CD14-positive monocyte (primary cell): Measurements from ENCODE around the gene PAK5. TPM values are rescaled to one million over a fixed set of nuclear protein-coding genes. Genes with fewer than 3 reads are reported as not detected.

Experiments used
- DNase-seq, 3 donors: peaks; one replicate each; pipeline ENCODE4 v3.0.0-alpha.2; 2011 to 2022
- H2AFZ ChIP-seq: 2 replicates; pipeline ENCODE4 v1.6.0; 2012; ENCODE audit warnings: mild to moderate bottlenecking, low read depth, low read length, inconsistent platforms; ENCODE audit not compliant: insufficient read depth, poor library complexity, severe bottlenecking
- H3K27ac ChIP-seq, 2 donors: 1 replicate in 1 of 2; 2 replicates in 1 of 2; pipeline ENCODE4 v1.5.1; 2012 to 2013; ENCODE audit warnings: low read length in 2 of 2, control low read depth in 1 of 2, inconsistent platforms in 1 of 2, low read depth in 1 of 2, mild to moderate bottlenecking in 1 of 2
- H3K27me3 ChIP-seq, 2 donors: one replicate each; pipeline versions ENCODE4 v1.6.0 to v1.6.1; 2011 to 2013; ENCODE audit warnings: low read length in 2 of 2; ENCODE audit not compliant: control insufficient read depth in 2 of 2, insufficient read depth in 2 of 2
- H3K36me3 ChIP-seq, 2 donors: replicated peaks in 1 of 2; 1 replicate in 1 of 2; 2 replicates in 1 of 2; pipeline versions ENCODE4 v1.5.1 to v1.6.1; 2012 to 2013; ENCODE audit warnings: low read length in 2 of 2, control low read depth in 1 of 2, inconsistent platforms in 1 of 2, mild to moderate bottlenecking in 1 of 2; ENCODE audit not compliant: insufficient read depth in 2 of 2, control insufficient read depth in 1 of 2
- H3K4me1 ChIP-seq, 2 donors: 1 replicate in 1 of 2; 2 replicates in 1 of 2; pipeline versions ENCODE4 v1.5.1 to v1.6.1; 2012 to 2013; ENCODE audit warnings: low read length in 2 of 2, control low read depth in 1 of 2, inconsistent platforms in 1 of 2, mild to moderate bottlenecking in 1 of 2, moderate library complexity in 1 of 2; ENCODE audit not compliant: insufficient read depth in 2 of 2, control insufficient read depth in 1 of 2
- H3K4me2 ChIP-seq: replicated peaks from 2 replicates; pipeline ENCODE3; 2012; ENCODE audit warnings: low read length, moderate library complexity, mild to moderate bottlenecking; ENCODE audit not compliant: poor library complexity, severe bottlenecking; ENCODE audit errors: extremely low read depth
- H3K4me3 ChIP-seq, 3 experiments: fragments of 200-600 bp in 1 of 3; sonication (generic) in 1 of 3; replicated peaks in 1 of 3; 1 replicate in 2 of 3; 2 replicates in 1 of 3; pipeline ENCODE4 v1.5.1; 2011 to 2013; ENCODE audit warnings: low read length in 3 of 3, mild to moderate bottlenecking in 3 of 3, control low read depth in 2 of 3, low read depth in 2 of 3, inconsistent platforms in 1 of 3, moderate library complexity in 1 of 3
- H3K79me2 ChIP-seq: 2 replicates; pipeline ENCODE4 v1.6.0; 2012; ENCODE audit warnings: mild to moderate bottlenecking, control low read depth, inconsistent platforms, low read length, moderate library complexity; ENCODE audit not compliant: insufficient read depth
- H3K9ac ChIP-seq: 2 replicates; pipeline ENCODE4 v1.6.0; 2017; ENCODE audit warnings: low read length, mild to moderate bottlenecking; ENCODE audit not compliant: insufficient read depth, poor library complexity, severe bottlenecking
- H3K9me3 ChIP-seq, 2 donors: replicated peaks in 1 of 2; 1 replicate in 1 of 2; 2 replicates in 1 of 2; pipeline versions ENCODE4 v1.5.1 to v1.6.1; 2012 to 2013; ENCODE audit warnings: low read length in 2 of 2, control low read depth in 1 of 2; ENCODE audit not compliant: control insufficient read depth in 1 of 2, insufficient read depth in 1 of 2
- H4K20me1 ChIP-seq: 2 replicates; pipeline ENCODE4 v1.6.0; 2012; ENCODE audit warnings: mild to moderate bottlenecking, low read length, control low read depth, moderate library complexity; ENCODE audit not compliant: insufficient read depth
- H3K27ac Mint-ChIP-seq, 7 donors: one replicate each; pipeline ENCODE4 v1.8.0; 2020; ENCODE audit warnings: mild to moderate bottlenecking in 7 of 7, mixed read lengths in 7 of 7, moderate library complexity in 6 of 7, inconsistent platforms in 2 of 7
- H3K27me3 Mint-ChIP-seq, 3 donors: one replicate each; pipeline ENCODE4 v1.8.0; 2021 to 2022; ENCODE audit warnings: low read depth in 3 of 3, mild to moderate bottlenecking in 3 of 3, mixed read lengths in 3 of 3, moderate library complexity in 3 of 3, inconsistent platforms in 1 of 3
- H3K36me3 Mint-ChIP-seq, 2 donors: one replicate each; pipeline ENCODE4 v1.8.0; 2020; ENCODE audit warnings: mixed read lengths in 2 of 2, inconsistent platforms in 1 of 2, mild to moderate bottlenecking in 1 of 2
- H3K4me1 Mint-ChIP-seq: one replicate; pipeline ENCODE4 v1.8.0; 2020; ENCODE audit warnings: mild to moderate bottlenecking, mixed read lengths
- H3K4me3 Mint-ChIP-seq, 2 donors: one replicate each; pipeline ENCODE4 v1.8.0; 2020; ENCODE audit warnings: mild to moderate bottlenecking in 2 of 2, mixed read lengths in 2 of 2, moderate library complexity in 1 of 2
- H3K9me3 Mint-ChIP-seq, 7 donors: one replicate each; pipeline ENCODE4 v1.8.0; 2020 to 2022; ENCODE audit warnings: mixed read lengths in 7 of 7, mild to moderate bottlenecking in 6 of 7, moderate library complexity in 6 of 7, inconsistent platforms in 2 of 7
- CTCF ChIP-seq: fragments of 200-600 bp; IDR thresholded peaks from one replicate; pipeline ENCODE4 v1.8.0; 2022; ENCODE audit warnings: antibody characterized with exemption, mild to moderate bottlenecking
- WGBS: methylation state at CpG from one replicate; pipeline ENCODE4 v1.1.5; 2013; ENCODE audit warnings: missing lambda C conversion rate; ENCODE audit not compliant: insufficient coverage; 5-methylcytosine and 5-hydroxymethylcytosine counted together
- intact Hi-C, 2 donors: fragments of 100-400 bp; cut with micrococcal nuclease; formaldehyde crosslinking; loops; one replicate each; pipeline versions ENCODE4 v1.15.0 to v1.15.1; 2023
- polyA plus RNA-seq, 3 donors: library from polyadenylated mRNA; depleted of rRNA in 1 of 3; unstranded in 2 of 3; stranded (reverse) in 1 of 3; fragments of 300-500 nt in 2 of 3; fragments of >200 nt in 1 of 3; fragmentation: Illumina TruSeq in 2 of 3; gene quantifications; 1 replicate in 2 of 3; 2 replicates in 1 of 3; pipeline ENCODE4 v1.2.3, GENCODE V29; 2012 to 2021

The PAK5 gene
- polyA plus RNA-seq, 3 donors: not detected

GRCh38 chr20:9583151-9583550 is 255.7 kb downstream of the PAK5 start:
- H3K4me1 ChIP-seq: peaks cover 0 to 5% of the 10 kb centered on the region in 2 donors
- Mint-ChIP-seq H3K27ac (no peak overlapping the region), H3K4me1 (peaks cover 5% of the 10 kb centered on the region), H3K9me3 (peaks cover 0 to 3% (median 0%) of the 10 kb centered on the region in 7 donors), H3K36me3 (no peaks in the 10 kb centered on the region), H3K4me3 (no peak overlapping the region), H3K27me3 (peaks cover 6 to 13% (median 8%) of the 10 kb centered on the region in 3 donors)
- no peak overlapping the region for H3K4me2 ChIP-seq
- H3K79me2 ChIP-seq: no peaks in the 10 kb centered on the region
- H4K20me1 ChIP-seq: no peaks in the 10 kb centered on the region
- peaks cover 3 to 5% of the 10 kb centered on the region in 2 donors for H3K27me3 ChIP-seq
- H2AFZ ChIP-seq: no peak overlapping the region
- H3K36me3 ChIP-seq: no peaks in the 10 kb centered on the region
- DNase-seq: no peak
- intact Hi-C loops: no loop called here
- H3K9ac ChIP-seq: no peak overlapping the region
- no peak overlapping the region for H3K27ac ChIP-seq
- H3K9me3 ChIP-seq: no peaks in the 10 kb centered on the region
- no peak for TF ChIP-seq CTCF
- no peak overlapping the region for H3K4me3 ChIP-seq

DNA sequence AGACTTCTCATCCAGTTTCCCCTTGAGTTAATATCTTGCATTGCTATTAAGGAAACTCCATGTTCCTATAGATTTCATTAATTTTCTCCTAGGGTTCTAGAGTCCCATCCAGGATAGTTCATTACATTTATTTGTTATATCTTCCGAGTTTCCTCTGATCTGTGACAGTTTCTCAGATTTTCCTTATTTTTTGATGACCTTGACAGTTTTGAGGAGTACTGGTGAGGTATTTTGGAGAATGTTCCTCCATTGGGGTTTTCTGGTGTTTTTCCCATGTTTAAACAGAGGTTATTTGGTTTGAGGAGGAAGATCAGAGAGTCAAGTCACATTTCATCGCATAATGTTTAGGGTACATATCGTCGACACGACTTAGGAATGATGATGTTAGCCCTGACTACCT is 256.7 kb downstream of the PAK5 start:
- H3K4me3 ChIP-seq: no peak overlapping the region
- Mint-ChIP-seq H3K27ac (no peak overlapping the region), H3K4me1 (peaks cover 5% of the 10 kb centered on the region), H3K27me3 (peaks cover 2 to 12% (median 8%) of the 10 kb centered on the region in 3 donors), H3K9me3 (peaks cover 0 to 3% (median 0%) of the 10 kb centered on the region in 7 donors), H3K4me3 (peak overlapping the region in 1 of 2 donors; percentile 1), H3K36me3 (no peaks in the 10 kb centered on the region)
- H3K27ac ChIP-seq: no peak overlapping the region
- H3K27me3 ChIP-seq: no peaks in the 10 kb centered on the region
- no peak for TF ChIP-seq CTCF
- no peak for DNase-seq
- peaks cover 0 to 5% of the 10 kb centered on the region in 2 donors for H3K4me1 ChIP-seq
- no CpG with 5 or more reads among the region's 5 CpGs for WGBS
- H3K9me3 ChIP-seq: no peaks in the 10 kb centered on the region
- no peaks in the 10 kb centered on the region for H3K79me2 ChIP-seq
- intact Hi-C loops: no loop called here
- H4K20me1 ChIP-seq: no peaks in the 10 kb centered on the region
- no peak overlapping the region for H3K9ac ChIP-seq
- no peak overlapping the region for H3K4me2 ChIP-seq
- no peaks in the 10 kb centered on the region for H3K36me3 ChIP-seq
- H2AFZ ChIP-seq: no peak overlapping the region
